ENCODE measurements around the gene KRTAP5-6.

Gene KRTAP5-6

DNA sequence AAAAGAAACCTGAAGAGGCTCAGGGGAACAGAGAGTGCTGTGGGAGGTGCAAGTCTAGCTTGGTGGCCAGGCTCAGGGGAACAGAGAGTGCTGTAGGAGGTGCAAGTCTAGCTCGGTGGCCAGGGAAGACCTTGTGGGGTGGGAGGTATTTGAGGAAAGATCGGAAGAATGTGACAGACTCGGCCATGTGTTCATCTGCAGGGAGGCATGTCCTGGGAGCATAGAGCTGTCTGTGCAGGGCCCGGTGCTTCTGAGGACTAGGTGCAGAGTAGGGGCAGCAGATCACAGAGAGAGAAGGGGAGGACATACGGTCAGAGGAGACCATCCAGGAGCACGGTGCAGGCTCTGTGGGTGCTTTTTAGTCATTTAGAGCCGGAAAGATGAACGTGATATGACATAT lies 42.6 kb downstream of the KRTAP5-6 start:
- no peak overlapping the region for H3K4me3 ChIP-seq (ENCODE audit: low read depth, low read length)
- H3K27ac ChIP-seq, result no peak overlapping the region
- DNase-seq, result no peak
- H3K27me3 ChIP-seq (ENCODE audit: insufficient read depth, low read depth, severe bottlenecking), result peaks cover 83% of the 10 kb centered on the region
- TF ChIP-seq, protein P1, sequence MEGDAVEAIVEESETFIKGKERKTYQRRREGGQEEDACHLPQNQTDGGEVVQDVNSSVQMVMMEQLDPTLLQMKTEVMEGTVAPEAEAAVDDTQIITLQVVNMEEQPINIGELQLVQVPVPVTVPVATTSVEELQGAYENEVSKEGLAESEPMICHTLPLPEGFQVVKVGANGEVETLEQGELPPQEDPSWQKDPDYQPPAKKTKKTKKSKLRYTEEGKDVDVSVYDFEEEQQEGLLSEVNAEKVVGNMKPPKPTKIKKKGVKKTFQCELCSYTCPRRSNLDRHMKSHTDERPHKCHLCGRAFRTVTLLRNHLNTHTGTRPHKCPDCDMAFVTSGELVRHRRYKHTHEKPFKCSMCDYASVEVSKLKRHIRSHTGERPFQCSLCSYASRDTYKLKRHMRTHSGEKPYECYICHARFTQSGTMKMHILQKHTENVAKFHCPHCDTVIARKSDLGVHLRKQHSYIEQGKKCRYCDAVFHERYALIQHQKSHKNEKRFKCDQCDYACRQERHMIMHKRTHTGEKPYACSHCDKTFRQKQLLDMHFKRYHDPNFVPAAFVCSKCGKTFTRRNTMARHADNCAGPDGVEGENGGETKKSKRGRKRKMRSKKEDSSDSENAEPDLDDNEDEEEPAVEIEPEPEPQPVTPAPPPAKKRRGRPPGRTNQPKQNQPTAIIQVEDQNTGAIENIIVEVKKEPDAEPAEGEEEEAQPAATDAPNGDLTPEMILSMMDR (IDR thresholded peaks at IDR 0.05; ENCODE audit: low read depth, low read length), result no peak
- H3K36me3 ChIP-seq, result no peaks in the 10 kb centered on the region
- H3K9me3 ChIP-seq (ENCODE audit: severe bottlenecking), result peaks cover 13% of the 10 kb centered on the region

DNA sequence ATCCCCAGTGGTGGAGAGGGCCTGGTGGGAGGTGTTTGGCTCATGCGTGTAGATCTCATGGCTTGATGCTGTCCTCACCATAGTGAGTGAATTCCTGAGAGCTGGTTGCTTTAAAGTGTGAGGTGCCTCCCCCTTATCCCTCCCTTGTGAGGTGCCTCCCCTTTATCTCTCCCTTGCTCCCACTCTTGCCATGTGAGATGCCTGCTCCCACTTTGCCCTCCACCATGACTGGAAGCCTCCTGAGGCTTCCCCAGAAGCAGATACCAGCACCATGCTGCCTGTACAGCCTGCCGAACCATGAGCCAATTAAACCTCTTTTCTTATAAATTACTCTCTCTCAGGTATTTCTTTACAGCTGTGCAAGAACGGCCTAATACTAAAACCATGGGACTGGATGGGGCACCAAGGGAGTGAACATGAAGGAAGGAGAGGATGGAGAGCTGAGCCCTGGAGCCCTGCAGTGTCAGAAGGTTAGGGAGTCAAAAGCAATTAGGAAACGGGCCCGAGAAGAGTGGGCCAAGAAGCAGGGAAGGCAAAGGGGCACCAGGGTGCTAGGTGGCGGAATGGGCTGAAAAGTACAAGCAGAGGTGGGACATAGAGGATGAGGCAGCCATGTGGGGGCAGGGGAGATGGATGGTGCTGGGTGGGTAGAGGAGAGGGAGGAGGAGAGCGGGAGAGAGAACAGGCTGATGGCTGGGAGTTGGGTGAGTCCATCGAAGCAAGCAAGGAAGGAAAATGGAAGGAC lies 44.0 kb downstream of the KRTAP5-6 start:
- no peaks in the 10 kb centered on the region for H3K36me3 ChIP-seq
- H3K27ac ChIP-seq, result no peak overlapping the region
- H3K4me3 ChIP-seq (ENCODE audit: low read depth, low read length), result no peak overlapping the region
- DNase-seq, result no peak
- TF ChIP-seq, protein P1 (IDR thresholded peaks at IDR 0.05; ENCODE audit: low read depth, low read length), result no peak
- H3K9me3 ChIP-seq (ENCODE audit: severe bottlenecking), result peaks cover 13% of the 10 kb centered on the region
- peaks cover 74% of the 10 kb centered on the region for H3K27me3 ChIP-seq (ENCODE audit: insufficient read depth, low read depth, severe bottlenecking)

DNA sequence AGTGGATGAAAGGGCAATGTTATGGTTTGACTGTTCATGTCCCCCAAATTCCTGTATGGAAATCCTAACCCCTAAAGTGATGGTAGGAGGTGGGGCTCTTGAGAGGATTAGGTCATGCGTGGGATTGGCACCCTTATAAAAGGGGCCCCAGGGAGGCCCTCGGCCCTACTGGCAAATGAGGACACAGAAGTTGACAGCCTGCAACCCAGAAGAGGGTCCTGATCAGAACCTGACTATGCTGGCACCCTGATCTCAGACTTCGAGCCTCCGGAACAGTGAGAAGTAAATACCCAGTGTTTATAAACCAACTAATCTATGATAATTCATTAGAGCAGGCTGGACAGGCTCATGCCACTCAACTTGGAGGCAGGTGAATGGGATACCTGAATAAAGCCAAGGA lies 44.7 kb downstream of the KRTAP5-6 start:
- no peak for DNase-seq
- TF ChIP-seq, protein P1 (IDR thresholded peaks at IDR 0.05; ENCODE audit: low read depth, low read length), result no peak
- Histone ChIP-seq H3K27ac (no peak overlapping the region), H3K36me3 (no peaks in the 10 kb centered on the region), H3K9me3 (ENCODE audit: severe bottlenecking) (peaks cover 11% of the 10 kb centered on the region), H3K4me3 (ENCODE audit: low read depth, low read length) (no peak overlapping the region), H3K27me3 (ENCODE audit: insufficient read depth, low read depth, severe bottlenecking) (peaks cover 70% of the 10 kb centered on the region)

DNA sequence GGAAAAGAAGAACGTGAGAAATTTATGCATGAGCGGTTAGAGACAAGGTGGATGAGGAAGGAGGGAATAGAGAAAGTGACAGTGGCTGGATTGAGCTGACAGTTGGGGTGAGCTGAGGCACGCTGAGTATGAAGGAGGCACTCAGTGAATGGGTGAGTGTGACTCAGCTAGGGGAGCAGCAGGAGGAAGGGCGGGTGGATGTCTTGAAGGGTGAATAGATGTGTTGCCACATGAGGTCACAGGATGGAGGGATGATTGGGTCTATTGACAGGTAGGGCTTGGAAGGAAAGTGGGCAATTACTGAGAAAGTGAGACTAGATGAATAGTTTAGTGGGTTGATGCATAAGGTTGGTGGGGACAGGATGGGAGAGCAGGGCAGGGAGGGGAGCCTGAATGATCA lies 45.4 kb downstream of the KRTAP5-6 start:
- Histone ChIP-seq H3K27ac (no peak overlapping the region), H3K27me3 (ENCODE audit: insufficient read depth, low read depth, severe bottlenecking) (peaks cover 67% of the 10 kb centered on the region), H3K4me3 (ENCODE audit: low read depth, low read length) (no peak overlapping the region), H3K36me3 (no peaks in the 10 kb centered on the region), H3K9me3 (ENCODE audit: severe bottlenecking) (peaks cover 5% of the 10 kb centered on the region)
- DNase-seq, result no peak
- TF ChIP-seq, protein P1 (IDR thresholded peaks at IDR 0.05; ENCODE audit: low read depth, low read length), result no peak

DNA sequence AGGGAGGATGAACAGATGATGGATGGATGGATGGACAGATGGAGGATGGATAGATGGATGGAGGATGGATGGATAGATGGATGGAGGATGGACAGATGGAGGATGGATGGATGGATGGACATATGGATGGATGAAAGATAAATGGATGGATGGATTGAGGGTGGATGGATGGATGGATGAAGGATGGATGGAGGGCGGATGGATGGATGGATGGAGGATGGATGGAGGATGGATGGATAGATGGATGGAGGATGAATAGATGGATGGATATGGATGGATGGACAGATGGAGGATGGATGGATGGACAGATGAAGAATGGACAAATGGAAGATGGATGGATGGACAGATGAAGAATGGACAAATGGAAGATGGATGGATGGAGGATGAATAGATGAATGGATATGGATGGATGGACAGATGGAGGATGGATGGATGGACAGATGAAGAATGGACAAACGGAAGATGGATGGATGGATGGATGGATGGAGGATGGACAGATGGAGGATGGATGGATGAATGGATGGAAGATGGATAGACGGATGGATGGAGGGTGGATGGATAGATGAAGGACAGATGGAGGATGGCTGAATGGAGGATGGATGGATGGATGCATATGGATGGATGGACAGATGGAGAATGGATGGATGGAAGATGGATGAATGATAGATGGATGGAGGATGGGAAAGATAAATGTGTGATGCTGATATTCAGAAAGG lies 46.0 kb downstream of the KRTAP5-6 start:
- TF ChIP-seq, protein P1 (IDR thresholded peaks at IDR 0.05; ENCODE audit: low read depth, low read length), result no peak
- no peak overlapping the region for H3K27ac ChIP-seq
- peaks cover 68% of the 10 kb centered on the region for H3K27me3 ChIP-seq (ENCODE audit: insufficient read depth, low read depth, severe bottlenecking)
- no peaks in the 10 kb centered on the region for H3K9me3 ChIP-seq (ENCODE audit: severe bottlenecking)
- H3K36me3 ChIP-seq, result no peaks in the 10 kb centered on the region
- H3K4me3 ChIP-seq (ENCODE audit: low read depth, low read length), result no peak overlapping the region
- DNase-seq, result no peak

Data from WERI-Rb-1 (cell line).